H9 (cell line): Measurements from ENCODE around the gene VWA8. TPM values are rescaled to one million over a fixed set of nuclear protein-coding genes. Genes with fewer than 3 reads are reported as not detected.

ENCODE experiments used
- DNase-seq: peaks from one replicate; pipeline ENCODE4 v3.0.0-alpha.2; 2017
- H2AFZ ChIP-seq: one replicate; pipeline ENCODE4 v1.6.1; 2013; ENCODE audit warnings: mild to moderate bottlenecking, low read length, control low read depth, moderate library complexity
- H2AK5ac ChIP-seq: 2 replicates; pipeline ENCODE4 v1.6.1; 2013; ENCODE audit warnings: low read length, control low read depth, mixed read lengths; ENCODE audit not compliant: insufficient read length
- H2BK120ac ChIP-seq: one replicate; pipeline ENCODE4 v1.6.1; 2013; ENCODE audit warnings: low read depth, mild to moderate bottlenecking, low read length, control low read depth, inconsistent platforms; ENCODE audit not compliant: poor library complexity, severe bottlenecking
- H2BK12ac ChIP-seq: 2 replicates; pipeline ENCODE4 v1.6.1; 2013; ENCODE audit warnings: low read length, control low read depth, mixed read lengths, low read depth; ENCODE audit not compliant: insufficient read length
- H2BK15ac ChIP-seq: 2 replicates; pipeline ENCODE4 v1.6.1; 2013; ENCODE audit warnings: low read depth, low read length, control low read depth
- H2BK20ac ChIP-seq: one replicate; pipeline ENCODE4 v1.6.1; 2013; ENCODE audit warnings: low read depth, mild to moderate bottlenecking, low read length, control low read depth, inconsistent platforms; ENCODE audit not compliant: poor library complexity, severe bottlenecking
- H2BK5ac ChIP-seq: 2 replicates; pipeline ENCODE4 v1.6.1; 2013; ENCODE audit warnings: low read length, control low read depth, mixed read lengths; ENCODE audit not compliant: insufficient read length
- H3K14ac ChIP-seq: 2 replicates; pipeline ENCODE4 v1.6.1; 2013; ENCODE audit warnings: low read length, control low read depth; ENCODE audit not compliant: insufficient read depth
- H3K18ac ChIP-seq: 2 replicates; pipeline ENCODE4 v1.6.1; 2013; ENCODE audit warnings: low read depth, mild to moderate bottlenecking, mixed read lengths, low read length, control low read depth; ENCODE audit not compliant: insufficient read length
- H3K23ac ChIP-seq: 2 replicates; pipeline ENCODE4 v1.6.1; 2013; ENCODE audit warnings: low read length, control low read depth, mixed read lengths, low read depth; ENCODE audit not compliant: insufficient read length
- H3K23me2 ChIP-seq: 2 replicates; pipeline ENCODE4 v1.6.1; 2013; ENCODE audit warnings: low read depth, mild to moderate bottlenecking, mixed read lengths, low read length, control low read depth; ENCODE audit not compliant: insufficient read length, poor library complexity, severe bottlenecking
- H3K27ac ChIP-seq: 2 replicates; pipeline ENCODE4 v1.5.1; 2013; ENCODE audit warnings: low read length, control low read depth, mixed read lengths, low read depth; ENCODE audit not compliant: insufficient read length
- H3K27me3 ChIP-seq: 2 replicates; pipeline ENCODE4 v1.6.1; 2013; ENCODE audit warnings: low read length, control low read depth, inconsistent platforms; ENCODE audit not compliant: insufficient read depth
- H3K4ac ChIP-seq: 2 replicates; pipeline ENCODE4 v1.6.1; 2013; ENCODE audit warnings: low read depth, mild to moderate bottlenecking, control low read depth, inconsistent platforms, low read length, moderate library complexity
- H3K4me1 ChIP-seq: 2 replicates; pipeline ENCODE4 v1.6.1; 2013; ENCODE audit warnings: low read length, control low read depth, inconsistent platforms; ENCODE audit not compliant: insufficient read depth
- H3K4me2 ChIP-seq: 2 replicates; pipeline ENCODE4 v1.6.1; 2013; ENCODE audit warnings: low read length, control low read depth, mixed read lengths; ENCODE audit not compliant: insufficient read length, insufficient read depth
- H3K56ac ChIP-seq: 2 replicates; pipeline ENCODE4 v1.6.1; 2013; ENCODE audit warnings: low read depth, mild to moderate bottlenecking, mixed read lengths, low read length, control low read depth; ENCODE audit not compliant: insufficient read length
- H3K79me1 ChIP-seq: 2 replicates; pipeline ENCODE4 v1.6.1; 2013; ENCODE audit warnings: low read depth, mild to moderate bottlenecking, moderate library complexity, low read length, control low read depth, inconsistent platforms; ENCODE audit not compliant: insufficient read depth, poor library complexity, severe bottlenecking
- H3K79me2 ChIP-seq: 2 replicates; pipeline ENCODE4 v1.6.1; 2013; ENCODE audit warnings: low read length, control low read depth, inconsistent platforms; ENCODE audit not compliant: insufficient read depth
- H3K9ac ChIP-seq: 2 replicates; pipeline ENCODE4 v1.6.1; 2013; ENCODE audit warnings: low read length, control low read depth, mixed read lengths; ENCODE audit not compliant: insufficient read length; ENCODE audit errors: extremely low read depth
- H3K9me3 ChIP-seq: one replicate; pipeline ENCODE4 v1.6.1; 2013; ENCODE audit warnings: low read depth, low read length, inconsistent platforms; ENCODE audit not compliant: control insufficient read depth
- H3T11ph ChIP-seq: one replicate; pipeline ENCODE4 v1.6.1; 2013; ENCODE audit warnings: mild to moderate bottlenecking, low read length, control low read depth, inconsistent platforms
- H4K20me1 ChIP-seq: one replicate; pipeline ENCODE4 v1.6.1; 2013; ENCODE audit not compliant: control insufficient read depth, insufficient read length, insufficient read depth
- H4K5ac ChIP-seq: 2 replicates; pipeline ENCODE4 v1.6.1; 2013; ENCODE audit warnings: low read depth, mild to moderate bottlenecking, mixed read lengths, low read length, control low read depth; ENCODE audit not compliant: insufficient read length
- H4K8ac ChIP-seq: replicated peaks from 2 replicates; pipeline ENCODE4 v1.6.1; 2013; ENCODE audit warnings: low read length, control low read depth, mixed read lengths, low read depth; ENCODE audit not compliant: insufficient read length
- H4K91ac ChIP-seq: 2 replicates; pipeline ENCODE4 v1.6.1; 2013; ENCODE audit warnings: low read depth, mild to moderate bottlenecking, moderate library complexity, mixed read lengths, low read length, control low read depth; ENCODE audit not compliant: insufficient read length
- H3K27ac Mint-ChIP-seq, 3 experiments: 2 replicates in 2 of 3; 3 replicates in 1 of 3; pipeline ENCODE4 v1.8.0; 2020 to 2021; ENCODE audit warnings: mixed read lengths in 3 of 3, mild to moderate bottlenecking in 1 of 3, moderate library complexity in 1 of 3
- H3K27me3 Mint-ChIP-seq: 2 replicates; pipeline ENCODE4 v1.8.0; 2021; ENCODE audit warnings: low read depth, mild to moderate bottlenecking, moderate library complexity, mixed read lengths
- H3K36me3 Mint-ChIP-seq, 3 experiments: 2 replicates in 2 of 3; 3 replicates in 1 of 3; pipeline ENCODE4 v1.8.0; 2020 to 2021; ENCODE audit warnings: low read depth in 3 of 3, mixed read lengths in 3 of 3; ENCODE audit not compliant: insufficient read depth in 1 of 3
- H3K4me1 Mint-ChIP-seq, 2 experiments: 2 replicates each; pipeline ENCODE4 v1.8.0; 2020; ENCODE audit warnings: mixed read lengths in 2 of 2
- H3K4me3 Mint-ChIP-seq, 2 experiments: 2 replicates in 1 of 2; 3 replicates in 1 of 2; pipeline ENCODE4 v1.8.0; 2020 to 2021; ENCODE audit warnings: mild to moderate bottlenecking in 2 of 2, mixed read lengths in 2 of 2, moderate library complexity in 1 of 2
- H3K9me3 Mint-ChIP-seq, 2 experiments: 2 replicates in 1 of 2; 3 replicates in 1 of 2; pipeline ENCODE4 v1.8.0; 2020; ENCODE audit warnings: mild to moderate bottlenecking in 2 of 2, mixed read lengths in 2 of 2, moderate library complexity in 1 of 2
- WGBS: extraction: QIAGEN DNeasy Blood & Tissue Kit; methylation state at CpG from one replicate; pipeline ENCODE4 v1.1.7; 2013; ENCODE audit warnings: missing lambda C conversion rate, low lambda C conversion rate, mixed read lengths; ENCODE audit not compliant: insufficient read length; ENCODE audit errors: extremely low coverage; 5-methylcytosine and 5-hydroxymethylcytosine counted together
- total RNA-seq: library from RNA; stranded (reverse); gene quantifications from 2 replicates; pipeline ENCODE4 v1.2.1, GENCODE V29; 2021
- TF ChIP-seq, protein P1 (sequence below): fragments of 200-600 bp; sonication (generic); conservative IDR thresholded peaks from 3 replicates; pipeline ENCODE4 v1.8.0; 2021; ENCODE audit warnings: antibody characterized with exemption, mild to moderate bottlenecking

Gene VWA8
- total RNA-seq, 1 experiment from 2014 or later = 17.4 TPM

GRCh38 chr13:41960211-41960636 is 685 bp downstream of the VWA8 start:
- Histone ChIP-seq H3K9ac (peak overlapping the region; percentile 49), H3K23me2 (peaks cover 3% of the 10 kb centered on the region), H3K18ac (no peak overlapping the region), H3K27ac (no peak overlapping the region), H3K79me2 (peaks cover 3% of the 10 kb centered on the region; the same call in 1 of the 2 replicates), H2AK5ac (no peak overlapping the region), H2BK120ac (no peak overlapping the region), H2BK20ac (no peak overlapping the region), H3K14ac (peak overlapping the region; percentile 42; the same call in 1 of the 2 replicates), H4K91ac (no peak overlapping the region), H2BK12ac (no peak overlapping the region), H4K20me1 (no peaks in the 10 kb centered on the region), H2AFZ (no peak overlapping the region), H3K4ac (no peak overlapping the region), H2BK15ac (no peak overlapping the region), H3T11ph (no peak overlapping the region), H4K5ac (no peak overlapping the region), H3K56ac (no peak overlapping the region), H3K27me3 (no peaks in the 10 kb centered on the region), H3K79me1 (peaks cover 4% of the 10 kb centered on the region), H3K4me1 (peaks cover 3% of the 10 kb centered on the region; the same call in 1 of the 2 replicates), H3K4me2 (peak overlapping the region; percentile 85), H3K9me3 (no peaks in the 10 kb centered on the region), H3K23ac (no peak overlapping the region), H4K8ac (no peak overlapping the region), H2BK5ac (no peak overlapping the region)
- TF ChIP-seq, protein P1, sequence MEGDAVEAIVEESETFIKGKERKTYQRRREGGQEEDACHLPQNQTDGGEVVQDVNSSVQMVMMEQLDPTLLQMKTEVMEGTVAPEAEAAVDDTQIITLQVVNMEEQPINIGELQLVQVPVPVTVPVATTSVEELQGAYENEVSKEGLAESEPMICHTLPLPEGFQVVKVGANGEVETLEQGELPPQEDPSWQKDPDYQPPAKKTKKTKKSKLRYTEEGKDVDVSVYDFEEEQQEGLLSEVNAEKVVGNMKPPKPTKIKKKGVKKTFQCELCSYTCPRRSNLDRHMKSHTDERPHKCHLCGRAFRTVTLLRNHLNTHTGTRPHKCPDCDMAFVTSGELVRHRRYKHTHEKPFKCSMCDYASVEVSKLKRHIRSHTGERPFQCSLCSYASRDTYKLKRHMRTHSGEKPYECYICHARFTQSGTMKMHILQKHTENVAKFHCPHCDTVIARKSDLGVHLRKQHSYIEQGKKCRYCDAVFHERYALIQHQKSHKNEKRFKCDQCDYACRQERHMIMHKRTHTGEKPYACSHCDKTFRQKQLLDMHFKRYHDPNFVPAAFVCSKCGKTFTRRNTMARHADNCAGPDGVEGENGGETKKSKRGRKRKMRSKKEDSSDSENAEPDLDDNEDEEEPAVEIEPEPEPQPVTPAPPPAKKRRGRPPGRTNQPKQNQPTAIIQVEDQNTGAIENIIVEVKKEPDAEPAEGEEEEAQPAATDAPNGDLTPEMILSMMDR = no peak
- Mint-ChIP-seq H3K4me1 (peaks cover 14 to 17% of the 10 kb centered on the region in 2 experiments), H3K4me3 (peak overlapping the region; percentile 90 to 94), H3K27ac (peak overlapping the region; percentile 36 to 96 (median 93); a peak in 2 of 7 replicates), H3K9me3 (no peaks in the 10 kb centered on the region), H3K36me3 (no peaks in the 10 kb centered on the region), H3K27me3 (peaks cover 4% of the 10 kb centered on the region; the same call in 1 of the 2 replicates)
- DNase-seq = no peak
- no CpG with 5 or more reads among the region's 9 CpGs for WGBS
